GM23248 (cell line): ENCODE results near the gene AKT3. TPM values are rescaled to one million over a fixed set of nuclear protein-coding genes. Genes with fewer than 3 reads are reported as not detected.

Source experiments
- DNase-seq: peaks from one replicate; pipeline ENCODE4 v3.0.0-alpha.2; 2015
- H2AFZ ChIP-seq: fragments of 200-600 bp; sonication (generic); 2 replicates; pipeline ENCODE4 v1.6.1; 2016; ENCODE audit warnings: antibody characterized with exemption
- H3F3A ChIP-seq: fragments of 200-600 bp; sonication (generic); 2 replicates; pipeline ENCODE4 v1.6.1; 2016; ENCODE audit warnings: mild to moderate bottlenecking, antibody characterized with exemption, mixed run types; ENCODE audit not compliant: insufficient read depth
- H3K27ac ChIP-seq: fragments of 200-600 bp; sonication (generic); 2 replicates; pipeline ENCODE4 v1.5.1; 2016; ENCODE audit warnings: mild to moderate bottlenecking
- H3K27me3 ChIP-seq: fragments of 200-600 bp; sonication (generic); replicated peaks from 2 replicates; pipeline ENCODE4 v1.6.1; 2016; ENCODE audit warnings: mild to moderate bottlenecking; ENCODE audit not compliant: insufficient read depth
- H3K36me3 ChIP-seq: fragments of 200-600 bp; sonication (generic); 2 replicates; pipeline ENCODE4 v1.6.1; 2016; ENCODE audit warnings: low read depth, mild to moderate bottlenecking
- H3K4me1 ChIP-seq: fragments of 200-600 bp; sonication (generic); 2 replicates; pipeline ENCODE4 v1.6.1; 2016; ENCODE audit warnings: mild to moderate bottlenecking; ENCODE audit not compliant: insufficient read depth
- H3K4me2 ChIP-seq: fragments of 200-600 bp; sonication (generic); one replicate; pipeline ENCODE4 v1.6.1; 2016; ENCODE audit warnings: mild to moderate bottlenecking; ENCODE audit not compliant: unreplicated experiment
- H3K4me3 ChIP-seq: fragments of 200-600 bp; sonication (generic); 2 replicates; pipeline ENCODE4 v1.5.1; 2016; ENCODE audit warnings: mild to moderate bottlenecking
- H3K79me2 ChIP-seq: fragments of 200-600 bp; sonication (generic); 2 replicates; pipeline ENCODE4 v1.6.1; 2016; ENCODE audit warnings: mild to moderate bottlenecking; ENCODE audit not compliant: insufficient read depth
- H3K9ac ChIP-seq: fragments of 200-600 bp; sonication (generic); 2 replicates; pipeline ENCODE4 v1.6.1; 2016; ENCODE audit warnings: mild to moderate bottlenecking
- H3K9me2 ChIP-seq: fragments of 200-600 bp; sonication (generic); 2 replicates; pipeline ENCODE4 v1.6.1; 2016; ENCODE audit warnings: mixed run types, mild to moderate bottlenecking, moderate library complexity; ENCODE audit not compliant: insufficient read depth
- H3K9me3 ChIP-seq: fragments of 200-600 bp; sonication (generic); one replicate; pipeline ENCODE4 v1.6.1; 2017; ENCODE audit warnings: low read depth
- H4K20me1 ChIP-seq: fragments of 200-600 bp; sonication (generic); 2 replicates; pipeline ENCODE4 v1.6.0; 2016; ENCODE audit not compliant: insufficient read depth
- EZH2 ChIP-seq: fragments of 200-600 bp; sonication (generic); IDR thresholded peaks from 2 replicates; pipeline ENCODE4 v1.6.1; 2018; ENCODE audit warnings: antibody characterized with exemption, mild to moderate bottlenecking; ENCODE audit not compliant: insufficient read depth, poor library complexity, severe bottlenecking
- EZH2phosphoT487 ChIP-seq: fragments of 200-600 bp; sonication (generic); IDR thresholded peaks from 2 replicates; pipeline ENCODE4 v1.6.1; 2018; ENCODE audit warnings: antibody characterized with exemption, moderate library complexity, mild to moderate bottlenecking, low read depth; ENCODE audit not compliant: insufficient read depth
- WGBS, 2 experiments: methylation state at CpG; one replicate each; pipeline ENCODE4 v1.1.6; 2015 to 2017; ENCODE audit warnings: low lambda C conversion rate in 2 of 2, low coverage in 1 of 2; ENCODE audit errors: missing lambda C conversion rate in 2 of 2; 5-methylcytosine and 5-hydroxymethylcytosine counted together
- in situ Hi-C: fragments of 300-500 bp; cut with MboI; formaldehyde crosslinking; loops from 2 replicates; pipeline ENCODE4 v1.15.0; 2020
- polyA plus RNA-seq: library from polyadenylated mRNA; unstranded; fragments of >200 nt; fragmentation: Nextera tagmentation; extraction: Ambion mirVana; gene quantifications from 2 replicates; pipeline ENCODE4 v1.2.1, GENCODE V29; 2016
- total RNA-seq: library from RNA; depleted of rRNA; stranded (reverse); fragments of >200 nt; shearing (Covaris generic); gene quantifications from 2 replicates; pipeline ENCODE4 v1.2.3, GENCODE V29; 2014

AKT3 gene
- total and polyA plus RNA-seq, 2 experiments from 2014 or later, result 9.1 to 31.2 TPM

DNA sequence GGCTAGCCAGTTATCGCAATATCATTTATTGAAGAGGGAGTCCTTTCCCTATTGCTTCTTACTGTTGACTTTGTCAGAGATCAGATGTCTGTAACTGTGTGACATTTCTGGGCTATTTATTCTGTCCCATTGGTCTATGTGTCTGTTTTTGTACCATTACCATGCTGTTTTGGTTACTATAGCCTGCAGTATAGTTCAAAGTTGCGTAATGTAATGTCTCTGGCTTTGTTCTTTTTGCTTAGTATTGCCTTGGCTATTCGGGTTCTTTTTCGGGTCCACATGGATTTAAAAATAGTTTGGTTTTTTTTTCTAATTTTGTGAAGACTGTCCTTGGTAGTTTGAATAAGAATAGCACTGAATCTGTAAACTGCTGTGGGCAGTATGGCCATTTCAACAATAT, 320.5 kb downstream of the AKT3 start:
- Histone ChIP-seq H3K4me3 (no peak overlapping the region), H3F3A (peaks cover 21% of the 10 kb centered on the region), H4K20me1 (no peaks in the 10 kb centered on the region), H3K27ac (no peak overlapping the region), H3K79me2 (no peaks in the 10 kb centered on the region), H3K9me3 (no peaks in the 10 kb centered on the region), H2AFZ (no peak overlapping the region), H3K36me3 (0 out of 2 replicates have a peak, but pooled peaks cover 9% of the 10 kb centered on the region), H3K27me3 (no peaks in the 10 kb centered on the region), H3K4me1 (peaks cover 11% of the 10 kb centered on the region), H3K9me2 (no peaks in the 10 kb centered on the region), H3K9ac (no peak overlapping the region), H3K4me2 (no peak overlapping the region)
- DNase-seq, result no peak
- WGBS, 2 experiments, result 98% methylated on average over 4 of the region's 4 CpGs
- TF ChIP-seq EZH2phosphoT487, result no peak
- no peak for TF ChIP-seq EZH2
- in situ Hi-C loops, result no loop called here

DNA sequence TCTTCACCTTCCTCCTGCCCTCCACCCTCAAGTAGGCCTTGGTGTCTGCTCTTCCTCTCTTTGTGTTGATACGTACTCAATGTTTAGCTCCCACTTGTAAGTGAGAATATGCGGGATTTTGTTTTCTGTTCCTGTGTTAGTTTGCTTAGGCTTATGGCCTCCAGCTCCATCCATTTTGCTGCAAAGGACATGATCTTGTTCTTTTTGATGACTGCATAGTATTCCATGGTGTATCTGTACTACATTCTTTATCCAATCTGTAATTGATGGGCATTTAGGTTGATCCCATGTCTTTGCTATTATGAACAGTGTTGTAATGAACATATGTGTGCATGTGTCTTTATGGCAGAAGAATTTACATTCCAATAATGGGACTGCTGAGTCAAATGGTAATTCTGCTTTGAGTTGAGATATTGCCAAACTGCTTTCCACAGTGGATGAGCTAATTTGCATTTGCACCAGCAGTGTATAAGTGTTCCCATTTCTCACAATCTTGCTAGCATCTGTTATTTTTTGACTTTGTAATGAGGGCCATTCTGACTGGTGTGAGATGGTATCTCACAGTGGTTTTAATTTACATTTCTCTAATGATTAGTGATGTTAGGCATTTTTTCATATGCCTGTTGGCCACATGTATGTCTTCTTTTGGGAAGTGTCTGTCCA, 321.5 kb downstream of the AKT3 start:
- no peaks in the 10 kb centered on the region for H3K9me3 ChIP-seq
- no peaks in the 10 kb centered on the region for H3K79me2 ChIP-seq
- peaks cover 25% of the 10 kb centered on the region for H3F3A ChIP-seq
- H2AFZ ChIP-seq, result no peak overlapping the region
- 95 to 100% methylated on average over 2 of the region's 2 CpGs for WGBS, 2 experiments
- H3K4me2 ChIP-seq, result no peak overlapping the region
- peaks cover 14% of the 10 kb centered on the region for H3K4me1 ChIP-seq
- no peaks in the 10 kb centered on the region for H3K27me3 ChIP-seq
- no peak overlapping the region for H3K9ac ChIP-seq
- in situ Hi-C loops, result no loop called here
- no peaks in the 10 kb centered on the region for H4K20me1 ChIP-seq
- H3K27ac ChIP-seq, result no peak overlapping the region
- H3K4me3 ChIP-seq, result no peak overlapping the region
- TF ChIP-seq EZH2 (no peak), EZH2phosphoT487 (no peak)
- 0 out of 2 replicates have a peak, but pooled peaks cover 9% of the 10 kb centered on the region for H3K36me3 ChIP-seq
- no peaks in the 10 kb centered on the region for H3K9me2 ChIP-seq
- DNase-seq, result no peak

DNA sequence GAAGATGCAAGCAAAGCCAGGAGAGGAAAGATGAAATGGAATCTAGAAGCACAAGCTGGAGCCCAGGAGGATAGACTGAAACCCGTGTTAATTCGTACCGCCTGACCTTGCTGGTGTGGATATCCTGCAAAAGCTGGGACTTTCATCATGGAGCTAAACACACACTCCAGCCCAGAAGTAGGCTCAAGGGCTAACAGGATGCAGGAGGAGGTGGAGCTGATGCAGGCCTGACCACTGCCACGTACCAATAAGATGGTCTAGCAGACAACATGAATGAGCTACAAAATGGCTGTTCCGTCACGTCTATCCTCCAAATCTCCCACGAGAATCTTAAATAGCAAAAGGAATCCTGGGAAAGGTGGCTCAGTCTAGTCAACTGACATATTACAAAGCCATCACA, 323.9 kb downstream of the AKT3 start:
- in situ Hi-C loops, result no loop called here
- H3K9me3 ChIP-seq, result no peaks in the 10 kb centered on the region
- no peak overlapping the region for H3K27ac ChIP-seq
- H3K4me1 ChIP-seq, result peaks cover 14% of the 10 kb centered on the region
- H3K9ac ChIP-seq, result no peak overlapping the region
- TF ChIP-seq EZH2 (no peak), EZH2phosphoT487 (no peak)
- H3F3A ChIP-seq, result peaks cover 25% of the 10 kb centered on the region
- H3K27me3 ChIP-seq, result no peaks in the 10 kb centered on the region
- 0 out of 2 replicates have a peak, but pooled peaks cover 9% of the 10 kb centered on the region for H3K36me3 ChIP-seq
- no peak overlapping the region for H2AFZ ChIP-seq
- no peak for DNase-seq
- no peak overlapping the region for H3K4me2 ChIP-seq
- 93 to 95% methylated on average over 7 of the region's 7 CpGs for WGBS, 2 experiments
- no peaks in the 10 kb centered on the region for H3K79me2 ChIP-seq
- no peak overlapping the region for H3K4me3 ChIP-seq
- H3K9me2 ChIP-seq, result no peaks in the 10 kb centered on the region
- no peaks in the 10 kb centered on the region for H4K20me1 ChIP-seq

DNA sequence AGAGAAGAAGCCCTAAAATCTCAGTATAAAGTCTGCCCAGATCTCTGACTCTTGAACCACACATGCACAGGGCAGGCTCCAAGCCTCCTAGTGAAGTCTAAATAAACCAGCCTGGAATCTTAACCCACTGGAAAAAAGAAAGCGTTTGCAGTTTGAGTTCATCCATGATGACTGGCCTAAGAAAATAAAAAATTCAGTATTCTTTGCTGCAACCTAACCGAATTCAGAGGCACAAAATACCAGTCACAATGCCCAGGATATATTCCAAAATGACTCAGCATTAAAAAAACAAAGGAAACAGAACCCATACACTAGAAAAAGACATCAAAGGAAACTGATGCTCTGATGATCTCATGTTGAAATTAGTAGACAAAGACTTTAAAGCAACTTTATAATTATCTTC, 325.0 kb downstream of the AKT3 start:
- WGBS, 2 experiments, result 0 to 6% methylated on average over 2 of the region's 2 CpGs
- peak overlapping the region; percentile 39 for H3K4me2 ChIP-seq
- in situ Hi-C loops, result no loop called here
- peaks cover 25% of the 10 kb centered on the region for H3F3A ChIP-seq
- H3K27ac ChIP-seq, result peak overlapping the region; percentile 72
- H3K9me2 ChIP-seq, result no peaks in the 10 kb centered on the region
- TF ChIP-seq EZH2phosphoT487 (no peak), EZH2 (no peak)
- H4K20me1 ChIP-seq, result no peaks in the 10 kb centered on the region
- no peaks in the 10 kb centered on the region for H3K27me3 ChIP-seq
- H3K4me3 ChIP-seq, result no peak overlapping the region
- H2AFZ ChIP-seq, result no peak overlapping the region
- H3K9ac ChIP-seq, result peak overlapping the region; percentile 38; the same call in 1 of the 2 replicates
- H3K36me3 ChIP-seq, result 0 out of 2 replicates have a peak, but pooled peaks cover 9% of the 10 kb centered on the region
- H3K9me3 ChIP-seq, result no peaks in the 10 kb centered on the region
- H3K4me1 ChIP-seq, result peaks cover 14% of the 10 kb centered on the region
- DNase-seq, result peak; percentile 85
- H3K79me2 ChIP-seq, result no peaks in the 10 kb centered on the region
